Inflammatory macrophage treated with lipopolysaccharide for 1 hour (primary cell): Measurements from ENCODE around the gene C2CD4C.

Source experiments
- DNase-seq, 2 donors: peaks; one replicate each; pipeline ENCODE4 v3.0.0-alpha.2; 2020 to 2022

Gene C2CD4C

DNA sequence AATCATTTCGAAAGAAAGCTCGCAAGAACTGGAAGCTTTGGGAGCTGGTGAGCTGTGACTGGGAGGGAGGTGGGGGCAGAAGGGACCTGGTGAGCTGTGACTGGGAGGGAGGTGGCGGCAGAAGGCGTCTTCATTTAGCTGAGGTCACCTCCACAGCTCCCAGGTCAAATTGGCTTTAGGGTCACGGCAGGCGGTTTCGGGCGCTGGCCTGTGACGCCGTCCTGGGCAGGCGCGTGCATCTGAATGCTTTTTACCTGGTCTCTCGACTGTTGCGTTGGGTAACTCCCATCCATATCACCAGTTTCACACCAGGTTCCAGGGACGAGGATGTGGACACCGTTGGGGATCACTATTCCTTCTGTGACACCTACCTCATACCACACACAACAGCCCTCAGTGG is 29.2 kb downstream of the C2CD4C start:
- no peak for DNase-seq

DNA sequence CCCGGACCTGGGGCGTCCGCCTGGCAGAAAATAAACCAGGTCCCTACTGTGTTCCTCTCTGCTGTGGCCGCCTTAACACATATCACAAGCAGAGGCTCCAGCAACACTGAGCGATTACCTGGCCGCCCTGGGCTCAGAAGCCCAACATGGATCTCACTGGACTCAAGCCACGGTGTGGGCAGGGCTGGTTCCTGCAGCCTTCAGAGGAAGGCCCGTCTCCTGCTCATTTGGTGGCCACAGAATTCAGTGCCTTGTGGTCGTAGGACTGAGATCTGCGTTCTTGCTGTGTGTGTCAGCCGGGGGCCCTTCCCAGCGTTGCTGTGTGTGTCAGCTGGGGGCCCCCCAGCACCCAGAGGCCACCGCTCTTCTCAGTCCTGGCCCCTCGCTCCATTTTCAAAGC is 30.2 kb downstream of the C2CD4C start:
- DNase-seq: no peak

DNA sequence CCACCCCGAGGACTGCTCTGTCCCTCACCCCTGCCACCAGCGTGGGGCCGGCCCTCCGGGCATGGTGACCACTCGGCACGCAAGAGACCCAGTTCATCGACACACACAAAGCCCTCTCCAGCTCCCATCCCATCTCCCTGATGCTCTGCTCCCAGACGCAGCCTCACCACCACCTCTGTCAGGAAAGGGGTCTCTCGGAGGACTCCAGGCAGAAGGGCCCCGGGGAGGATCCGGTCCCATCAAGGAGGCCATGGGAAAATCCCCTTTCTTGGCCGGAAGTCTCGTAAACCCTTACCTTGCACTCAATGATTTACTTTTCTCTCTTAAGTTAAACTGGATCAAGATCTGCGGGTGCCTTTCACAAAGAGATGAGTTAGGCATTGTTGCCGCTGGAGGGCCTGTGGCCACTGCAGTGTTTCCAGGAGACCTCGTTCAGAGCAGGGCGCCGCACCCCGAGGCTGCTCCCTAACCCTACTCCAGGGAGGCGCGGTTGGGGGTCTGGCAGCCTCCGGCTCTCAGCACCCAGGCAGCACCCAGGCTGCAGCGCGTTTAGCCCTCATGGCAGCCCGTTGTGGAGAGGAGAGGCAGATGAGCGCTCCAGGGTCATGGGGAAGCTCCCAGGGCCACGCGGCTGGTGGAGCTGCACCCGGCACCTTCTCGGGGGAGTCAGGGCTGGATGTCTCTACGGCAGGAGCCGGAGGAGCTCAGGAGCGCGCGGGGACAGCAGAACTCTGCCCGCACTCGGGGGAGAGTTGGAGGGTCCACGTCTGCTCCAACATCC is 31.0 kb downstream of the C2CD4C start:
- no peak for DNase-seq

DNA sequence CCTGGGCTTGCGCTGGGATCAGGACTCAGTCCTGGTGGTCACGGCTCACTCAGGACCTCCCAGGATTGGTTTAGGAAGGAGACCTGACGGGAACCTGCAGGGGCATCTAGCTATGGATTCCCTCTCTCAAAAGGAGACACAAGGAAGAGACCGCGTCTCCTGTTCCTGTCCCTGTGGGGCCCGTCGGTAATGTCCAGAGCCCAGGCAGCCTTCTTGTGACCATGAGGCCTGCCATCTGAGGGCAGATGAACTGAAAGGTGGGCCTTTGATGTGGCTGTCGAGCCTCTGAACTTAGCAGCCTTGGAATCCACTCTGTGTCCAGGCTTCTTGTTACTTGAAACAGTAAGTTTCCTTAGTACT is 32.9 kb downstream of the C2CD4C start:
- no peak for DNase-seq

DNA sequence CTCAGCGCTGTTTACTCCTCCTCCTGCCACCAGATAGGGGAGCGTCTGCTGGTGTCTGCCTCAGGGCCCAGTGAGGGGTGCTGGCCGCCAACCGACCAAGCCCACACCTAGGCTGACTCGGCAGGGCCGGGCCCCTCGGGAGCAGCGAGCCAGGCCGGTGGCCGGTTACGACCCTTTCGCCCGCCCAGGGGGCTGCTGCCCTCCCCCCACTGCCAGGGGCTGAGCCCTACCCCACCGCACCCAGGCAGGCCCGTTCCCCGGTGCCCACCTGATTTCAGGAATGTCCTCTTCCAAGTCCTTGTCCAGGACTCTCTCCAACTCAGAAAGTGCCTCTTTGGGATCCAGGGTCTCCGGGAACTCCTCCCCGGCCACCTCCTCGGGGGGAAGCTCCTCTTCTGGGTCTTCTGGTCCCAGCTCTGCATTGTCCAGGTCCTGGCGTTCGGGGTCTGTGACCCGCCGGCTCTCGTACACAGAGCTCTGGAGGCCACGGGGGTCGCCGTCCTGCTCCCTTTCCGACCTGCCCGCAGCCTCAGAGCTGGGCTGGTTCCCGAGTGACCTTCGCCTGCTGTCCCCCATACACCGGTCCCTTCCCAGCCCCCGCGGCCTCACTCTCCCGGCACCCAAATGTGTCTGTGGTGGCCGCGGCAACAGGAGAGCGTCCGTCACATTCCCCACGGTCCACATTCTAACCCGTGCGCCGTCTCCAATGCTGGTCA is 33.4 kb downstream of the C2CD4C start:
- no peak for DNase-seq

DNA sequence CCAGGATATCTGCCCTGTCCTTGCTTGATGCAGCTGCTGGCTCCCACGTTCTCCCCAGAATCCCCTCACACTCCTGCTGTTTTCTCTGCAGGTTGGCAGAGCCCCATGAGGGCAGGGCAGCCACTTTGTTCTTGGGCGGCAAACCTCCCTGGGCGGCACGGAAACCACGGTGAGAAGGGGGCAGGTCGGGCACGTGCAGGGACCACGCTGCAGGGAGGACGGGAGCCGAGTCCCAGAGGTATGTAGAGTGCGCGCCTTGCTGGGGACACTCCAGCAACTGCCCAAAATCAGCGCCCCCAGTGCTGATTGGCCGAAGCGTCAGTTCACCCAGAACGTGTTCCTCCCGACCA is 34.1 kb downstream of the C2CD4C start:
- DNase-seq: no peak

DNA sequence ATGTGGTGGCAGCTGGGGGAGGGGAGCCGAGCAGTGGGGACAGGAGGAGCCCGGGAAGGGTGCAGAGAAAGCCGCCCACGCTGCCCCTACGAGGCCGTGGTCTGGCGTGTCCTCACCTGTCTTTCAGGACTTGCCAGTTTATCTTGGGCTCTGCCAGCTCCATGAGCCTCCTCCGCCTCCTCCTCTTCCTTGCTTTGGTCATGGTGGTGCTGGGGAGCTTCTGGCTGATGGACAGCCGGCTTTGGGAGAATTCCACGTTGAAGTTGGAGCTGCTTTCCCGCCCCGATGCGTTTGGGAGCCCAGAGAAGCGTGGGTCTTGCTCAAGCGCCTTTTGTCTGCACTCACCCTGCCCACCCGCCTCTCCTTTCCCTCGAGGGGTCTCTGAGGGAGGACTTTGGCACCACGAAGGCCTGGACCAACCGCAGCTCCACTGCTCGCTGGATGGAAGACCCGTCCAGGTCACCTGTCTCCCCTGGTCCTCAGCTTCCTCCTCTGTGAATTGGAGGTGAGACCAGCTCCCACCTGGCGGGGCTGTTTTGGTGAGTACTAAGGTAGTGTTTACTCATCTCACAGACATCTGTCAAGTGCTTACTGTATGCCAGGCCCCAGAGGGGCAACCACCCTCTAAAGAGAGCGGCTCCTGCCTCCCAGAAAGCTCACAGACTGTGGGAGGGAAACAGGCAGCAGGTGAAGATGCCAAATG is 34.6 kb downstream of the C2CD4C start:
- DNase-seq: no peak

DNA sequence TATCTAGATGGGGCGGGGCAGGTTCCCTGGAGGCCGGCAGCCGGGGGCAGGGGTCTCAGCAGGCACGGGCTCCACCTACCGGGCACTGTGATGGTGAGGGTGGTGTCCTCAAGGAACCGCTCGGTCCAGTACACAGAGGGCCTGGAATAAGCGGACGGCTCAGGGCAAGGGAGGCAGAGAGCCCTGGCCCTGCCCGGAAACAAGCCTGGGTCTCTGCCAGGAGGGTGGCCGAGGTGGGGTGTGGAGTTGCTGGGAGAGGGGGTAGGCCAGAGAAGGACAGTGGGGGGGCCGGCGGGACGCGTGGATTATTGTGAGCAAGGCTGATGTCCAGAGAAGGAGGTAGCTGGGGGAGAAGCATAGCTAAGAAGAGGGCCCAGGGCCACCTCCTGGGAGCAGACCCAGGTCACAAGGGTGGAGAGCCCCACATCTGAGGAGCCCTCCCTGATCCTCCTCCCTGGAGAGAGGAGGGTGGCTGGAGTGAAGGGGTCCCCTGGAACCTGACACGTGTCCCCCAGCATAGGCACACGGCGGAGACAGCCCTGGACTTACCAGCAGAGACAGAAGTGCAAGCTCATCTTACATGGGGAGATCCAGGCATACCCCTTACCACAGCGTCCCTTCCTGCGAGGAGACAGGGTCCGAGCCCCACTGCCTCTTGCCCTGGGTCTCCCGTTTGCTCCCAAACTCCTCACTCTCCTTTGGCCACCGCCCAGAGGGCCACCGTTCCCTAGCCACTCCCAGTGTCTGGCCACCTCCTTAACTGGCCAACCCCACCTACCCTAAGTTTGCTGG is 35.4 kb downstream of the C2CD4C start:
- DNase-seq: no peak

DNA sequence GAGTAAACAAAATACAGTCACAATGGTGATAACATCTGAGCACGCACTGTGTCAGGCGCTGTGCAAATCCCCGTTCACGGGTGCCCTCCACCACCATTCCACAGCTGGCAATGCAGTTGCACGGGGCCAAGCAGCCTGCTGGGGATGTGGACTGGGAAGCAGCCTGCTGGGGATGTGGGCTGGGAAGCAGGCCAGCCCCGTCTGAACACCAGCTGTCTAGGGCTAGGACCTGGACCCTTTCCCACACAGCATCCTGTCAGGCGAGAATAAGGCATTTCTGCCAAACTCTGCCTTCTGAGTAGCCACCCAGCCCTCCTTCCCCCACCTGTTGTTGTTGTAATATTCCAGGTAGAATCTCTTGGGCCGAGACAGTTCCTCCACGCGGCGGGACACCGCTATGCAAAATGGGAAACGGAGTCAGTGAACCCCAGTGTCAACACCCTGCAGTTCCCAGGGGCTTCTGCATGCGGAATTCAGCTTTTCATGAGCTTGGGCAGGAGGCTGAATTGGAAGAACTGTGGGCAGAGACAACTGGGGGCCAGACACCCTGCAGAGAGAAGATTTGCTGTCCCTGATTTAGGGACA is 36.5 kb downstream of the C2CD4C start:
- DNase-seq: no peak

DNA sequence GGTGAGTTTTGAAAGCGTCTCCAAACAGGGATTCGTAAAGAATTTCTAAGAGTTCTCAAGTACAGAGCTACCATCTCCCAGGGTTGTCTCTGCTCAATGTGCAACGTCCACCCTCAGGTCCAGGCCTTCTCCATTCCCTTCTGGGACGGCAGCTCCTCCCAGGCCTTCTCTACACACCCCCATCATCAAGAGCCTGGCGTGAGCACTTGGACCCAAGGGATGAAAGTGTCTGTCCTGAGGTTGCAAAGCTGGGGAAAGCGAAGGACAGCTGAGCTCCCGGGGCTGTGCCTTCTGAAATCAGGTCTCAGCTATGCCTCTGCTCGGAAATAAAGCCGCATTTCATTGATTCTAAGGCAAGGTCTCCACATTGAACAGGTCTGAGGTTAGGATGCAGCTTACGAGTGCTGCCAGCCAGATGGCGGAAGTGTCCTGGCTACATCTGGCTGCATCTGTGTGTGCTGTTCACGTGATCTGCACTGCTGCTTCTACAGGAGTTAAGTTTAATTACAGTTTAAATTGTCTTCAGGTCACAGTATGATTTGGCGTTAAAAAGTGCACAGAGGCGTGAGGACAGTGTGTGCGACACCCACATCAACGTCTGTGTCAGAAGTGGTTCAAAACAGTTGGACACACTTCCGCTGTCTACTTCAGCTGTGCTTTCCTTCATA is 37.3 kb downstream of the C2CD4C start:
- DNase-seq: no peak

DNA sequence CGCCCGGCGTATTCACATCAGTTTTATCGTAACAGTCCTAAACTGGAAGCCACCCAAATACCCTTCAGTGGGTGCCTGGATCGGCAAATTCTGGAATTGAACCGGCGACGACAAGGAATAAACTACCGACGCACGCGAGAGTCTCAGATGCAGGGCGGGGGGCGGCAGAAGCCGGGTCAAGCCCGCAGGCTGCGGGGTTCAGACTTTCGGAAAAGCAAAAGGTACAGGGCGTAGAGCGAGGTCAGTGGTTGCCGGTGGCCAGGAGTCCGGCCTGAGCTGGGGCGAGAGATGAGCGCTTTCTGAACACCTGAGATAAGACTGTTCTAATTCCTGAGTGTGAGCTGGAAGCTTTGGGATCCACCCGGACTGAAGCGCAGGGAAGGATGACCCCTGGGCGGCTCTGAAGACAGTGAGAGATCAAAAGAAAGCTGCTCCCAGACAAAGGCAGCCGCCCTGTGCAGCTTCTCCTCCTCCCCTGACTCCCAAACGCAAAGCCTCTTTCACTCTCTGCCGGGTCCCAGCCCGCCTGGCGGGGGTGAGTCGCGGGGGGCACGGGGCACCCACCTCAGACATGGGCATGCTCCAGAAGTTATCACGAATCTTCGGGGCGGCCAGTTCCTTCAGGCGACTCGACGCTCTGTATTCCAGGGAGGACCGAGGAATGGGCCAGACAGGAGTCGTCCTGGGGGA is 38.2 kb downstream of the C2CD4C start:
- no peak for DNase-seq

DNA sequence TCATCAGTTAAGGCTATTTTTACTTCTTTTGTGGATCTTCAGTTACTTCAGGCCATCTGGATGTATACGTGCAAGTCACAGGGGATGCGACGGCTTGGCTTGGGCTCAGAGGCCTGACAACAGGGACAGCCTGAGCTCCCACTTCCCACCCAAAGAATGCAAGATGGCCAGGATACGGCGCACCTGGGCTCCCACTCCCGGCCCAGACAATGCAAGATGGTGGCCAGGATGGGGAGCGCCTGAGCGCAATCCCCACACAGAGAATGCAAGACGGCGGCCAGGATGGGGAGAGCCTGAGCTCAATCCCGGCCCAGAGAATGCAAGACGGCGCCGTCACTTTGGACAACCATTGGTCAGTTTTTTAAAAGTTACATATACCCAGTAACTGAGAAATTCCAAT is 39.1 kb downstream of the C2CD4C start:
- no peak for DNase-seq

DNA sequence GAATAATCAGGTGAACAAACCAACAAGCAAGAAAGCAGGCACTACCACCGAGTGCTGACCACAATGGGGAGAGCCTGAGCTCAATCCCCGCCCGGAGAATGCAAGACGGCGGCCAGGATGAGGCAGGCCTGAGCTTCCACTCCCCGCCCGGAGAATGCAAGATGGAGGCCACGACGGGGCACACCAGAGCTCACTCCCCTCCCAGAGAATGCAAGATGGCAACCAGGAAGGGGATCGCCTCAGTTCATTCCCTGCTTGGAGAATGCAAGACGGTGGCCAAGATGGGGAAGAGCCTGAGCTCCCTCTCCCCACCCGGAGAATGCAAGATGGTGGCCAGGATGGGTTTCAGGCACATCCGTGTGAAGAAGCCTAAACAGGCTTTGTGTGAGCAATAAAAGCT is 39.7 kb downstream of the C2CD4C start:
- DNase-seq: no peak

DNA sequence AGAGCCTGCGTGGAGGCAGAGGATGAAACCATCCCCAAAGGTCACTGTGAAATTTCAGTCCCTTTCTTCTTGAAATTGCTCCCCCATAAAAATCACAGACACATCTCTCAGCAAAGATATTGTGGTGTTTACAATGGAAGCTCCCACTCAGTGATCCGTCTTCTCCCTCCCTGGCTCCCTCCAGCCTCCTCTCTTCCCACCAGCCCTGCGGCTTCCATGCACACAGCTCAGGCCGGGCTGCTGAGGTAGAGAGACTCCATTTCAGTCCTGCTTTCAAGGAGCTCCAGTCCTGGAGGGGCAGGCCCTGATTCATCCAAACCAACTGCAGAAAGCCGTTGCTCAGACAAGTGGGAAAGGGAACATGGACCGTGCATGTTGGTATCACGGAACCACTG is 40.3 kb downstream of the C2CD4C start:
- DNase-seq: no peak

DNA sequence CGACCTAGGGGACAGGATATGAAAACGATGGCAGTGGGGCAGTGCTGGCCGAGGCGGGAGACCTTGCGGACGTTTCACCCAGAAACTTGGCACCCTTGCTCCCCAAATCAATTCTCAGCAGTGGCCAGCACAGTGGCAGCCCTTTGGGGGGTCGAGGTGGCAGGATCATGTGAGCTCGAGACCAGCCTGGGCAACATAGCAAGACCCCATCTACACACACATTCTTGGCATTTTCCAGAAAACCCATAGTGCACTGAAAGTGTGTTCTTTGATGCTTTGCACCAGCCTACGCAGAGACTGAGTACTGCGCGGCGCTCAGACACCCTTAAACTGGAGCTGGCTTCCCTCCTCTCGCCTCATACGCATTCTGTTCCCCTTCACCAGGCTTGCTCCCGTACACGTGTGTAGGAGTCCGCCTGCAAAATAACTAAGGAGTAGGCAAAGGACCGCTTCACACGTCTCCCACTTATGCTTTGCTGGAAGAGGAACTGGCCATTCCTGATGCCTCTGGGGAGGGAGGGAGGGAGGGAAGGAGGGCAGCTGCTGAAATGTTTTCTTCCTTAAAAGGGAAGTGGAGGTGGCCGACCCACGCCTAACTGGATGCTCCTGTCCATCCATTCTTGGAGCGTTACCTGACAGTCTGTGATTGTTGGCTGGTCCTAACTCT is 40.9 kb downstream of the C2CD4C start:
- DNase-seq: no peak

DNA sequence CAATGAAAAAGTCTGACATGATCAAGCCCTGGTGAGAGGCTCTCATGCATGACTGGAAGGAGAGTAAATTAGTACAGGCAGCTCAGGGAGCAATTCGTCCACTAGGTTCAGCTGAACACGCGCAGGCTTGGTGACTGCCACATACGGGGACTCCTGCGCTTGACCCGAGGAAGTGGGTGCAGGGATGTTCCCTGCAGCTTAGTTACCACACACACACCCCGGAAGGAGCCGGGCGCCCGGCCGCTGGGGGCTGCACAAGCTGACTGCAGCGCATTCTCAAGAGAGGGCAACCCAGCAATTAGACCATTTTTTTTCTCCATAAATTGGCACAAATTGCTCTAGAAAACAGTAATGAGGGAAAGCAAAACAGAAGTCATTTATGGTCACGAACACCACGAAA is 41.4 kb downstream of the C2CD4C start:
- DNase-seq: no peak

DNA sequence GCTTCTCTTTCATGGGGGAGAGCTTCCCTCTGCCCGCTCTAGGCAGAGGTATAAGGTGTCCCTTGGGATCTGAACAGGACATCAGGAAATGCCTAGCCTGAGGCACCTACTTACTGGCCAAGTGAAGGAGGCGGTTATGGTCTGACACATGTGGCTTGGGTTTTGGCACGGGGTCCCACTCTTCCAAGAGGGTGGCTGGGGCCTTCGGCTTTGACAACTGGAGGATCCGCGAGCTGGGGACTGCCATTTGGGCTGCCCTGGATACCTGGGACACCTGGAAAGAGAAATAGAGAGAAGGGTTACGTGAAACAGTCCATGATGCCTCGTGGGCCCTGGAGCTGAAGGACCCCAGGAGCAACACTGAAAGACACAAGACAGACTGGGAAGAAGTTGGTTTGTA is 42.0 kb downstream of the C2CD4C start:
- DNase-seq: no peak

DNA sequence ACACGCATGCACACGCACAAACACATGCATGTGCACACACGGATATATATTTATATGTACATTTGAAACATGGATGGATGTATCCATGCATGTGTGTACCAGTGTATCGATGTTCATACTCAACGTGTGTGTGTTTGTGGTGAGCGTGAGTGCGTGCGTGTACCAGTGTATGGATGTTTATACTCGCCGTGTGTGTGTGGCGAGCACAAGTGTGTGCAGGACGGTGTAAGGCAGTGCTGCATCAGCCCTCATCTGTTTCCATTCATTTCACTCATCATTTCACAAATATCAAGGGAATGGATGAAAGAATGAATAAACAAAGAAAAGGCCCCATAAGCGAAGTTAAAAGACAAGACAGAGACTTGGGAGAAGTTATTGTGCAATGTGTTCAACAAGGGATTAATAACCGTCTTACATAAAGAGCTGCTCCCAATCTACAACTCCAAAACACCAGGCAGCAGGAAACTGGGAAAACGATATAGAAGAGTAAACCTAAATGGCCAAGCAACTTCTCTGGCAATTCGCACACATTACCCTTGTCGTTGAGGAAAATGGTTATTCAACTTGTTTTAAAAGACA is 42.7 kb downstream of the C2CD4C start:
- no peak for DNase-seq

DNA sequence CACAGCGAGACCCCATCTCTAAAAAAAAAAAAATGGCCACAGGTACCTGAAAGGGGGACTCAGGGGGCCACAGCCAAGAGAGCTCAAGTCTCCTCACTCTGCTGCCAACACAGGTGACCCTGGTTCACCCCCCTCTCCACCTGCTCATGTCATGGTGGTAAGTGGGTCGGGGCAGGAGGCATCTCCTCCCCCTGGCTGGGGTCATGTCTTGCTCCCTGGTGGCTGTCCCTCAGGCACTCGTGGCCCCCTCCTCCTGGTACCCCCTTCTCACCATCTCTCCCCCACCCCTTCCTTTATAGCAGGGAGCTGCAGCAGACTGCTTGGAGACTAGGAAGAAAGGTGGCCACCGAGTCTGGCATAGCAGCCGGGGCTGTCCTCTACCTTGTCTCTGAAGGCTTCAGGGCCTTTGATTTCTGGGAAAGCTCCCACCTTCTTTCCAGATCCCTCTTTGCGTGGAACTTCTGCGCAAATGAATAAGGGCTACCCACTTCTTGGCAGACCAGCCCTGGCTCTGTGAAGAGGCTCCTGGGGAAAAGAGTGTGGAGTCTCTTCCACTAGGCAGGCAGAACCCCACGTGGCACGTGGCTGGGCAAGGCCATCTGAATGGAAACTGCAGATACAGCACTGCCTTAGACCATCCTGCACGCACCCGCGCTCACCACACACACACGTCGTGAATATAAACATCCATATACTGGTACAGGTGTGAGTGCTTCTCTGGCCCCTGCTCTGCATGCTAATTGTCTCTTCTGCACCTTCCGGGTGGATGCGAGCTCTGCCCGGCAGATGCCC is 44.3 kb downstream of the C2CD4C start:
- no peak for DNase-seq

DNA sequence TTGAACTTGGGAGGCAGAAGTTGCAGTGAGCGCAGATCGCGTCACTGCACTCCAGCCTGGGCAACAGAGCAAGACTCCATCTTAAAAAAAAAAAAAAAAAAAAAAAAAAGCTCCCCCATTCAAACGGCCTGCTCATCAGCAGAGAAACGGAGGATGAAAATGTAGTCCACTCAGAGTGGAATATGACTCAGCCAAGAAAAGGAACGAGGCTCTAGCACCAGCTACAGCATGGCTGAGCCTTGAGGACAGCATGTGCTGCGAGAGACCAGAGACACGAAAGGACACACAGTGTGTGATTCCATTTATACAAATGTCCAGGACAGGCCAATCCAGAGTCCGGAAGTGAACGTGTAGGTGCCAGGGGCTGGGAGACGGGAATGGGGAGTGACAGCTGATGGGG is 46.3 kb downstream of the C2CD4C start:
- DNase-seq: no peak
